Measurements from ENCODE around the gene USP40. TPM values are rescaled to one million over a fixed set of nuclear protein-coding genes. Genes with fewer than 3 reads are reported as not detected.

Gene USP40
- total RNA-seq, 2 donors from 2014 or later = 12.9 to 22.4 TPM

DNA sequence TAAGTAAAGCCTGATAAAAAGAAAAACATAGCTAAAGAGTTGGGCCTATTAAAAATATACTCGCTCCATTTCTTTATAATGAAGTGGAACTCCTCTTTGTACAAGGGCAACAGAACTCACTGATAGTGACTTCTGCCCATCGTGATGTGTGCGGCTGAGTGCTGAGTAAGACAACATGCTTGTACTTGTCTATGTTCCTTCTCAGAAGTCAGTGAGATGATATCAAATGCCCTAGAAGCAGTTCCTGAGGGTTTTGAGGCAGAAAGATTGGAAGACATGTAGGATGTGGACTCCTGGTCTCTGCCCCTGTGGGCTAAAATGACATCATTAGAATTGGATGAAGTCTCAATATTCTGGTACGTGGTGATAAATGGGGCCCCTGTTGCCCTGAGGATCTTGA is 73.8 kb downstream of the USP40 start:
- Histone ChIP-seq H3K9me3 (ENCODE audit: control insufficient read depth, low read length) (no peaks in the 10 kb centered on the region), H3K27me3 (ENCODE audit: control insufficient read depth, insufficient read depth, low read length, poor library complexity, severe bottlenecking) (no peaks in the 10 kb centered on the region), H3K27ac (ENCODE audit: low read depth, low read length) (no peak overlapping the region), H3K36me3 (ENCODE audit: control insufficient read depth, insufficient read depth, low read length) (no peaks in the 10 kb centered on the region), H3K4me3 (ENCODE audit: low read length) (no peak overlapping the region), H3K4me1 (ENCODE audit: control insufficient read depth, insufficient read depth, low read length) (no peaks in the 10 kb centered on the region), H3K9ac (ENCODE audit: extremely low read depth, low read length, poor library complexity, severe bottlenecking) (no peak overlapping the region)
- 92 to 93% methylated on average over 3 to 4 of the region's 4 CpGs for WGBS, 2 experiments (ENCODE audit: insufficient coverage in 1 of 2, insufficient read length in 1 of 2)
- H3K36me3 Mint-ChIP-seq (ENCODE audit: low read depth) = peaks cover 2% of the 10 kb centered on the region
- no peak for TF ChIP-seq CTCF (conservative IDR thresholded peaks at IDR 0.05)
- H3K4me1 Mint-ChIP-seq = no peaks in the 10 kb centered on the region
- no peak for DNase-seq
- no peak overlapping the region for H3K4me3 Mint-ChIP-seq
- H3K27ac Mint-ChIP-seq = no peak overlapping the region
- H3K9me3 Mint-ChIP-seq = no peaks in the 10 kb centered on the region
- no peaks in the 10 kb centered on the region for H3K27me3 Mint-ChIP-seq (ENCODE audit: insufficient read depth)

GRCh38 chr2:233492078-233492477 is 74.5 kb downstream of the USP40 start:
- Histone ChIP-seq H3K36me3 (ENCODE audit: control insufficient read depth, insufficient read depth, low read length) (no peaks in the 10 kb centered on the region), H3K27me3 (ENCODE audit: control insufficient read depth, insufficient read depth, low read length, poor library complexity, severe bottlenecking) (no peaks in the 10 kb centered on the region), H3K4me1 (ENCODE audit: control insufficient read depth, insufficient read depth, low read length) (no peaks in the 10 kb centered on the region), H3K27ac (ENCODE audit: low read depth, low read length) (no peak overlapping the region), H3K9ac (ENCODE audit: extremely low read depth, low read length, poor library complexity, severe bottlenecking) (no peak overlapping the region), H3K4me3 (ENCODE audit: low read length) (no peak overlapping the region), H3K9me3 (ENCODE audit: control insufficient read depth, low read length) (no peaks in the 10 kb centered on the region)
- no peak for TF ChIP-seq CTCF (conservative IDR thresholded peaks at IDR 0.05)
- Mint-ChIP-seq H3K4me3 (no peak overlapping the region), H3K27me3 (ENCODE audit: insufficient read depth) (no peaks in the 10 kb centered on the region), H3K36me3 (ENCODE audit: low read depth) (peaks cover 2% of the 10 kb centered on the region), H3K27ac (no peak overlapping the region), H3K4me1 (no peaks in the 10 kb centered on the region), H3K9me3 (no peaks in the 10 kb centered on the region)
- 90 to 92% methylated on average over 4 of the region's 4 CpGs for WGBS, 2 experiments (ENCODE audit: insufficient coverage in 1 of 2, insufficient read length in 1 of 2)
- no peak for DNase-seq

DNA sequence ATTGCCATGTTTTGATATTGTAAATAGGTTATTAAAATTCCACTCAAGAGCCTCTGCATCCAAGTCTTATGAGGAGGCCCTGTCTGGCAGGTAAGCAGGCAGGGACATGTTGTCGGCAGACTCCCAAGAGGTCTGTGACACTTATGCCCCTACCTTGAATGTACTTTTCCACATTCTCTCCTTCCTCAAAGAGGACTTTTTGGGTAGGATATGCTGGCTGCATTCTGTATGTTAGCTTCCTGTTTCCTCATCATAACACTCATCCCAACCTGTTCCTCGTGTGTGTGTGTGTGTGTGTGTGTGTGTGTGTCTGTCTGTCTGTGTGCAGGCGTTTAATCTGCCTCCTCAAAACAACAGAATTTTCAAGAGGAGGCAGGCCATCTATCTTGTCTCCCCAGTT is 75.3 kb downstream of the USP40 start:
- Mint-ChIP-seq H3K27me3 (ENCODE audit: insufficient read depth) (no peaks in the 10 kb centered on the region), H3K27ac (no peak overlapping the region), H3K4me1 (no peaks in the 10 kb centered on the region), H3K4me3 (no peak overlapping the region), H3K9me3 (no peaks in the 10 kb centered on the region), H3K36me3 (ENCODE audit: low read depth) (peaks cover 2% of the 10 kb centered on the region)
- Histone ChIP-seq H3K4me1 (ENCODE audit: control insufficient read depth, insufficient read depth, low read length) (no peaks in the 10 kb centered on the region), H3K9me3 (ENCODE audit: control insufficient read depth, low read length) (no peaks in the 10 kb centered on the region), H3K27ac (ENCODE audit: low read depth, low read length) (no peak overlapping the region), H3K36me3 (ENCODE audit: control insufficient read depth, insufficient read depth, low read length) (no peaks in the 10 kb centered on the region), H3K9ac (ENCODE audit: extremely low read depth, low read length, poor library complexity, severe bottlenecking) (no peak overlapping the region), H3K27me3 (ENCODE audit: control insufficient read depth, insufficient read depth, low read length, poor library complexity, severe bottlenecking) (no peaks in the 10 kb centered on the region), H3K4me3 (ENCODE audit: low read length) (no peak overlapping the region)
- no peak for TF ChIP-seq CTCF (conservative IDR thresholded peaks at IDR 0.05)
- 100% methylated on average over 1 of the region's 3 CpGs for WGBS, 2 experiments (ENCODE audit: insufficient coverage in 1 of 2, insufficient read length in 1 of 2)
- DNase-seq = no peak

Data from endodermal cell (in vitro differentiated cells).